OCI-M2 (cell line): Measurements from ENCODE around the gene AQP9.

ENCODE experiments used
- DNase-seq: peaks from one replicate; lab custom pipeline; 2025; ENCODE audit not compliant: unreplicated experiment; lab: John Stamatoyannopoulos, UW

Gene AQP9

DNA sequence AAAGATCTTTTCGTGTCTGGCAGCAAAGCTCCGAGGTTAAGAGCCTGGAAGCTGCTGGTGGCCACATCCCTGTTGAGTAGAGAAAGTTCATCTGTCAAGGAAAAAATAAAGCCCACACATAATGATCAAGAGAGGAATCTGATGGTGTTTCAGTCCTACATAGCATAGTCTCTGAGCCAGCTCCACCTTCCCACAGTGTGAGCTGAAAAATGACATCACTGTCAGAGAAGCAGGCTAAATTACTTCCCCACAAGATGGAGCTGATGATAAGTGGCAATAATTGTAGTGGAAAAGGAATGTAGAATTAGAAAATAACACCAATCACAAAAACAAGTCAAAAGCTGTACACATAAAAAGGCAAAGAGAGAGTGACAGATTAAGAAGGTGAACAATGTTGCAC is 84.5 kb downstream of the AQP9 start:
- DNase-seq, result no peak

DNA sequence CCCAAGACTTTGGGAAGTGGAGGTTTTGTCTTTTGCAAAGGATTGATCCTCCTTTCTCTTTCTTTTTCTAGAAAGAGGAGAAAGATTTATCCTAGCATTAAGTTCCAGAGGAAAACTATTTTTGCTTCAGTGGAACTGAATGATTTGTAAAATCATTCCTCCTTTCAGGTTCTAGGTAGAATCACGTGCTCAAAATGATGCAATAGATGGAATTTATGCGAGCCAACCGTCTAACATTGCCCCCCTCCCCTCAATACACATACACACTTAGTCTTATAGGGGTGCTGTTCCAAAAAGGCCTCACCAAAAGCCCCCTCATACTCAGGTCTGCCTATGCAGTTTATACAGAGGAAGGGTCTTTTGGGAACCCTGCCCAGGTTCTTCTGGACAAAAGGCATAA is 85.3 kb downstream of the AQP9 start:
- no peak for DNase-seq

- DNase-seq, result no peak
Observed at GRCh38 chr15:58224068-58224467, 85.9 kb downstream of the AQP9 start.

DNA sequence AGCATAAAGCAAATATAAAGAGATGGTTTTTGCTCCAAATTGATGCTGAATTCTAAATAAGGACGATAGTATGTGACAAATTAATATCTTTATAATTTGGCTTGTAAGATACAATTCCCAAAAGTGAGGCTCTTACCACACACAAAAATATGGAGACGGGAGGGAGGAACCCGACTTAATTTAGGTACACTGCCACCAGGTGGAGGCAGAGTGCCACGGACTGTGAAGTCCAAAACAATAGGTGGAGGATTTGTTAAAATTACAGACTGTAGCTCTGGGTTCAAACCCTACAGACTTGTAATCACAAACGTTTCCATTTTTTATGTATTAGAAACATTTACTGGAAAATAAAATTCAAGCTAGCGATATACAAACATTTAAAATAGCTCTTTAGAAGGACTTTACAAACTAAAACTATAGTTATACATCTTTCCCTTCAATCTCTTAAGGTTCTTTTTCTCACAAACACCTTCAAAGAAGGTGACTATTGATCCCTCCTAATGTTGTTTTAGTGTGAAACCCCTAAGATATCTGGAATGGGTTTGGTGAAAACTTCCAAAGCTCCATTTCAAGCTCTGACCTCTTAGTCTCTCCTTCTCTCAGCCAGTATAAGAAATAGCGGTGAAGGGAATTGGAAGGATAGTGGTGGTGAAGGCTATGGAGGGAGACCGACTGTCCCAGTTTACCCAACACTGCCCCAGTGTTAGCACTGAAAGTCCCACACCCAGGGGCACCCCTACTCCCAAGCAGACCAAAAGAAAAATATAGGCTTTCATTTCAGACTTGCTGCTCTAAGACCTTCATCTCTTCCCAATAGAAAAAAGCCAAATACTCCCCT is 89.7 kb downstream of the AQP9 start:
- no peak for DNase-seq

DNA sequence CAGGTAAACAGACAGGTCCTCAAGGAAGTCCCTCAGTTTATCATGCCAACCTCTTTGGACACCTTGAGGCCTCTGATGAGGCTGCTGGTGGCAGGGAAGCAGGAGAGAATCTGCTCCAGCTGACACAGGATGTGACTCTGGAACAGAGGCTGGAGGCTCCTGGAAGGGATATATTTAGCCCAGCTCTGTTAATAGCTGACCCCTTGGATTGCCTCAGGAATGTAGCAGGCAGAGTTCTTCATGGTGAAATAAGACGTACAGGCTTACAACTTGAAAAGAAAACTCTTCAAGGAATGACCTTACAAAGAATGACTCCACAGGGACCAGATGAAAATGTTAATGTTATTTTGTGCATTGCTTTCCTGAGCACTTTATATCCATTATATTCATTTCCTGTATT is 90.5 kb downstream of the AQP9 start:
- DNase-seq, result no peak

DNA sequence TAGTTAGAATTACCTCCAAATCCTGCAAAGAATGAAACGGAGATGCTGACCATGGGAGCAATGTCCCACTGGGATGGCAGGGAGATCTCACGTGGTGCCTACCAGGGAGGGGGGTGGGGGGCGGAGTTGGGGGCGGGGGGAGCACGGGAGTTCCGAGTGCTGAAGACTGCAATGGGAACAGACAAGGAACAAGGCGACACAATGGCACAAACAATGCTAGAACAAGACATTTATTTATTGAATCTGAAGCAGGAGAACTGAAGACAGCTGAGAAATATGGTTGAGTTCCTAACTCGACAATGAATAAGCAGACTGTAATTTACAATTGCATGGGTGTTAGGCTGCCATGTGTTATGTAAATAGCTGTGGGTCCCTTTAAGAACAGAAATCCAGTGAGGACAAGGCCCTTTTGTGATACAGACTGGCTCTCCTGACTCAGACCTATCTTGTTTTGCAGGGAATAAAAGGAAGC is 91.2 kb downstream of the AQP9 start:
- no peak for DNase-seq

GRCh38 chr15:58232281-58233065 is 94.3 kb downstream of the AQP9 start:
- no peak for DNase-seq

GRCh38 chr15:58233341-58233740 is 95.2 kb downstream of the AQP9 start:
- no peak for DNase-seq
